Activated CD8-positive, alpha-beta T cell treated with anti-CD3 and anti-CD28 coated beads for 36 hours (primary cell): ENCODE results near the gene DCST1. TPM values are rescaled to one million over a fixed set of nuclear protein-coding genes. Genes with fewer than 3 reads are reported as not detected.

Experiments used
- ATAC-seq: fragments of 200-7000 bp; cut with Tn5 transposase; one replicate; pipeline ENCODE4 v1.10.0; 2021; ENCODE audit warnings: mild to moderate bottlenecking, moderate library complexity
- CTCF ChIA-PET: fragments of 350-600 bp; sonication (Branson Sonifier 250); formaldehyde crosslinking; loops from one replicate; lab custom pipeline; 2021; ENCODE audit warnings: antibody characterized with exemption; lab: Charles Lee
- POLR2A ChIA-PET: fragments of 350-600 bp; sonication (Branson Sonifier 250); formaldehyde crosslinking; loops from one replicate; lab custom pipeline; 2021; ENCODE audit warnings: antibody characterized with exemption; lab: Charles Lee
- DNase-seq: peaks from one replicate; pipeline ENCODE4 v3.0.0-alpha.2; 2020
- H3K27ac Mint-ChIP-seq: one replicate; pipeline ENCODE4 v1.8.0; 2021; ENCODE audit warnings: mild to moderate bottlenecking, mixed read lengths
- H3K27me3 Mint-ChIP-seq: one replicate; pipeline ENCODE4 v1.8.0; 2021; ENCODE audit warnings: mixed read lengths
- H3K36me3 Mint-ChIP-seq: one replicate; pipeline ENCODE4 v1.8.0; 2021; ENCODE audit warnings: low read depth, mixed read lengths
- H3K4me1 Mint-ChIP-seq: one replicate; pipeline ENCODE4 v1.8.0; 2021; ENCODE audit warnings: low read depth, mixed read lengths
- H3K4me3 Mint-ChIP-seq: one replicate; pipeline ENCODE4 v1.8.0; 2021; ENCODE audit warnings: mild to moderate bottlenecking, moderate library complexity, mixed read lengths
- H3K9me3 Mint-ChIP-seq: one replicate; pipeline ENCODE4 v1.8.0; 2021; ENCODE audit warnings: mixed read lengths
- intact Hi-C: fragments of 100-400 bp; cut with micrococcal nuclease; formaldehyde crosslinking; loops from one replicate; pipeline ENCODE4 v1.10.0; 2022
- total RNA-seq, 2 experiments: library from RNA; stranded (reverse); gene quantifications; one replicate each; pipeline ENCODE4 v1.2.3, GENCODE V29; 2021
- TF ChIP-seq, protein P1 (sequence below): fragments of 200-600 bp; IDR thresholded peaks from one replicate; pipeline ENCODE4 v1.8.0; 2022; ENCODE audit warnings: antibody characterized with exemption, mild to moderate bottlenecking

DCST1 gene
- total RNA-seq, 2 experiments from 2014 or later = not detected

- TF ChIP-seq, protein P1, sequence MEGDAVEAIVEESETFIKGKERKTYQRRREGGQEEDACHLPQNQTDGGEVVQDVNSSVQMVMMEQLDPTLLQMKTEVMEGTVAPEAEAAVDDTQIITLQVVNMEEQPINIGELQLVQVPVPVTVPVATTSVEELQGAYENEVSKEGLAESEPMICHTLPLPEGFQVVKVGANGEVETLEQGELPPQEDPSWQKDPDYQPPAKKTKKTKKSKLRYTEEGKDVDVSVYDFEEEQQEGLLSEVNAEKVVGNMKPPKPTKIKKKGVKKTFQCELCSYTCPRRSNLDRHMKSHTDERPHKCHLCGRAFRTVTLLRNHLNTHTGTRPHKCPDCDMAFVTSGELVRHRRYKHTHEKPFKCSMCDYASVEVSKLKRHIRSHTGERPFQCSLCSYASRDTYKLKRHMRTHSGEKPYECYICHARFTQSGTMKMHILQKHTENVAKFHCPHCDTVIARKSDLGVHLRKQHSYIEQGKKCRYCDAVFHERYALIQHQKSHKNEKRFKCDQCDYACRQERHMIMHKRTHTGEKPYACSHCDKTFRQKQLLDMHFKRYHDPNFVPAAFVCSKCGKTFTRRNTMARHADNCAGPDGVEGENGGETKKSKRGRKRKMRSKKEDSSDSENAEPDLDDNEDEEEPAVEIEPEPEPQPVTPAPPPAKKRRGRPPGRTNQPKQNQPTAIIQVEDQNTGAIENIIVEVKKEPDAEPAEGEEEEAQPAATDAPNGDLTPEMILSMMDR = no peak
- ATAC-seq (no peak), DNase-seq (no peak)
- H3K36me3 Mint-ChIP-seq = no peaks in the 10 kb centered on the region
- intact Hi-C loops = no loop called here
- ChIA-PET CTCF (interaction anchor here (0.8 to 14.7 kb wide), 13 partner anchors 9 to 128 kb away, joined by 3 to 204 read pairs (median 6); partner anchors contain the start of genes EFNA3, EFNA4, FLAD1 and KRTCAP2), POLR2A (interaction anchor here (0.9 to 1.6 kb wide), 4 partner anchors 13 to 91 kb away, joined by 3 to 6 read pairs (median 4); no protein-coding TSS in a partner anchor)
- peaks cover 2% of the 10 kb centered on the region for H3K27me3 Mint-ChIP-seq
- H3K27ac Mint-ChIP-seq = no peak overlapping the region
- H3K9me3 Mint-ChIP-seq = no peaks in the 10 kb centered on the region
- H3K4me3 Mint-ChIP-seq = no peak overlapping the region
- H3K4me1 Mint-ChIP-seq = peaks cover 5% of the 10 kb centered on the region
Observed at GRCh38 chr1:155044365-155044764, 10.7 kb downstream of the DCST1 start.

GRCh38 chr1:155044812-155045657 lies 11.4 kb downstream of the DCST1 start:
- H3K4me3 Mint-ChIP-seq = no peak overlapping the region

GRCh38 chr1:155048449-155049334 lies 15.1 kb downstream of the DCST1 start:
- TF ChIP-seq, protein P1 = no peak
- POLR2A ChIA-PET = interaction anchor here (0.8 to 1.4 kb wide), 3 partner anchors 13 to 61 kb away, joined by 3 read pairs; no protein-coding TSS in a partner anchor
- CTCF ChIA-PET = interaction anchor here (0.9 to 23.5 kb wide), 7 partner anchors 8 to 66 kb away, joined by 3 to 278 read pairs (median 3); partner anchors contain the start of genes EFNA4 and FLAD1
- no peaks in the 10 kb centered on the region for H3K9me3 Mint-ChIP-seq
- peaks cover 2% of the 10 kb centered on the region for H3K27me3 Mint-ChIP-seq
- ATAC-seq = no peak
- DNase-seq = no peak
- H3K27ac Mint-ChIP-seq = no peak overlapping the region
- no peak overlapping the region for H3K4me3 Mint-ChIP-seq
- intact Hi-C loops = no loop called here
- H3K36me3 Mint-ChIP-seq = peaks cover 4% of the 10 kb centered on the region
- H3K4me1 Mint-ChIP-seq = peaks cover 24% of the 10 kb centered on the region

More at GRCh38 chr1:155044812-155045657, 11.4 kb downstream of the DCST1 start:
- H3K4me1 Mint-ChIP-seq = peaks cover 5% of the 10 kb centered on the region
- ChIA-PET POLR2A (interaction anchor here (0.9 to 1.6 kb wide), 6 partner anchors 9 to 91 kb away, joined by 3 to 6 read pairs (median 4); no protein-coding TSS in a partner anchor), CTCF (interaction anchor here (0.6 to 14.7 kb wide), 19 partner anchors 10 to 128 kb away, joined by 3 to 204 read pairs (median 5); partner anchors contain the start of genes EFNA3, EFNA4, FLAD1 and KRTCAP2)
- no peaks in the 10 kb centered on the region for H3K9me3 Mint-ChIP-seq
- peak overlapping the region; percentile 10 for H3K27ac Mint-ChIP-seq
- TF ChIP-seq, protein P1 = peak; percentile 60
- no peaks in the 10 kb centered on the region for H3K36me3 Mint-ChIP-seq
- peak; percentile 82 for DNase-seq
- intact Hi-C loops = no loop called here
- H3K27me3 Mint-ChIP-seq = peaks cover 2% of the 10 kb centered on the region
- ATAC-seq = peak; percentile 98

DNA sequence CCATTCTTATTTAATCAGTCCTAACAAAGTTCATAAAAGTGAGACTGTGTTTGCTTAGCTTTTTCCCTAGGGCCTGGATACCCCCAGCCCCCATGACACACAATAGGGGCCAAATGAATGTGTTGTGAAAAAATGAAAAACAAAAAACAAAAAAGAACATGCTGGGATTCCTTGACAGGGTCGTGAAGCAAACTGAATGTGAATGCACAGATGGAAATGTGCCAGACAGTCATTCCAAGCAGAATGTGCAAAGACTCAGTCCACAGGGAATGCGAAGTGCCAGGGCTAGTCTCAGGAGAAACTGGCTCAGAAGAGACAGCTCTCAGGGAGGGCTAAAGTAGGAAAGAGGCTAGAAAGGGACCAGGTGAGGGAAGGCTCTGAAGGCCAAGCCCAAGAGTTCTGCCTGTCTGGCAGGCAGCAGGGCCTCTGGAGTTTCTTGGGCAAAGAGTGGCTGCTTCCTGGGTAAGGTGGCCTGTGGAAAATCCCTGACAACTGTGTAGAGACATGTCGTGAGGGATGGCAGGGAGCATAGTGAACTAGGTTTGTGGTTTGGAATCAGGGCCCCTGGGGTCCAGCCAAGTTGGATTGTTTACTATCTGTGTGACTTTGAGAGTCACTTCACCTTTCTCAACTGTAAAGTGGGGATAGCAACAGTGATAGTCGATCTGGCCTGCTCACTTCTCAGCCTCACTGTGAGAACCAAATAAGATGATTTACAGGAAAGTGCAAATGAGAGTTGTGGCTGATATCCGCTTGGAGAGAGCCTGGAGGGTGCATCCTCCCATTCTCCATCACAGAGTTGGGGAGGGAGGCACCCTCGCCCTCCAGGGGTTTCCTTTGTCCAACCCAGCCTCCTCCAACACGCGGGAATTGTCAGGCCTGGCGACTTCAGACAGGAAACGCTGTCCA lies 16.3 kb downstream of the DCST1 start:
- Mint-ChIP-seq H3K36me3 (peaks cover 5% of the 10 kb centered on the region), H3K27me3 (no peaks in the 10 kb centered on the region), H3K9me3 (no peaks in the 10 kb centered on the region), H3K4me1 (peaks cover 20% of the 10 kb centered on the region), H3K27ac (no peak overlapping the region), H3K4me3 (peak overlapping the region; percentile 74)
- POLR2A ChIA-PET = interaction anchor here (1.2 to 2.8 kb wide), 7 partner anchors 12 to 50 kb away, joined by 3 to 8 read pairs (median 7); no protein-coding TSS in a partner anchor
- CTCF ChIA-PET = interaction anchor here (0.8 to 23.5 kb wide), 13 partner anchors 9 to 123 kb away, joined by 3 to 278 read pairs (median 10); partner anchors contain the start of genes EFNA4, FLAD1, KRTCAP2 and LENEP
- ATAC-seq (no peak), DNase-seq (no peak)
- intact Hi-C loops = loop anchor here (5.0 kb wide), 1 partner anchor 37 kb away; no protein-coding TSS in a partner anchor
- TF ChIP-seq, protein P1 = no peak
